GM18861 (cell line): ENCODE data around the gene MCOLN2.
"Not testable (repeated sequence)": the region's sequence is repeated elsewhere in the genome, so short reads cannot be mapped to it uniquely, and the experiment has no call there.

Source experiments
- ATAC-seq: cut with Tn5 transposase; IDR thresholded peaks from one replicate; pipeline ENCODE4 v1.9.1; 2021; ENCODE audit not compliant: unreplicated experiment

The MCOLN2 gene

GRCh38 chr1:84986561-84986960 lies 10.4 kb downstream of the MCOLN2 start:
- ATAC-seq = not testable (repeated sequence)

- ATAC-seq = peak; percentile 31
Measured at GRCh38 chr1:84985365-84985764, 11.5 kb downstream of the MCOLN2 start.

GRCh38 chr1:84982395-84982794 lies 14.5 kb downstream of the MCOLN2 start:
- no peak for ATAC-seq

GRCh38 chr1:84975035-84975434 lies 21.9 kb downstream of the MCOLN2 start:
- no peak for ATAC-seq

GRCh38 chr1:84973498-84974334 lies 23.2 kb downstream of the MCOLN2 start:
- ATAC-seq = no peak

GRCh38 chr1:84972377-84972987 lies 24.4 kb downstream of the MCOLN2 start:
- peak; percentile 30 for ATAC-seq

GRCh38 chr1:84971957-84972356 lies 25.0 kb downstream of the MCOLN2 start:
- ATAC-seq = peak; percentile 31

GRCh38 chr1:84969489-84970250 lies 27.2 kb downstream of the MCOLN2 start:
- ATAC-seq = peak; percentile 46

- ATAC-seq = no peak
Measured at GRCh38 chr1:84968865-84969264, 28.0 kb downstream of the MCOLN2 start.

GRCh38 chr1:84968101-84968500 lies 28.8 kb downstream of the MCOLN2 start:
- no peak for ATAC-seq

- no peak for ATAC-seq
Measured at GRCh38 chr1:84967666-84968065, 29.2 kb downstream of the MCOLN2 start.

- ATAC-seq = no peak
Measured at GRCh38 chr1:84963021-84963420, 33.9 kb downstream of the MCOLN2 start.

GRCh38 chr1:84961316-84961715 lies 35.6 kb downstream of the MCOLN2 start:
- no peak for ATAC-seq

GRCh38 chr1:84960371-84960770 lies 36.5 kb downstream of the MCOLN2 start:
- ATAC-seq = no peak

GRCh38 chr1:84959294-84959693 lies 37.6 kb downstream of the MCOLN2 start:
- peak; percentile 85 for ATAC-seq

GRCh38 chr1:84957966-84958365 lies 38.9 kb downstream of the MCOLN2 start:
- no peak for ATAC-seq

- ATAC-seq = no peak
Measured at GRCh38 chr1:84956655-84957054, 40.3 kb downstream of the MCOLN2 start.

- no peak for ATAC-seq
Measured at GRCh38 chr1:84956097-84956496, 40.8 kb downstream of the MCOLN2 start.

- ATAC-seq = no peak
Measured at GRCh38 chr1:84949664-84950063, 47.2 kb downstream of the MCOLN2 start.

GRCh38 chr1:84947536-84948410 lies 49.1 kb downstream of the MCOLN2 start:
- ATAC-seq = no peak

- ATAC-seq = no peak
Measured at GRCh38 chr1:84946631-84947030, 50.3 kb downstream of the MCOLN2 start.
